CD8-positive, alpha-beta memory T cell (primary cell): Measurements from ENCODE around the gene AMPD2. TPM values are rescaled to one million over a fixed set of nuclear protein-coding genes. Genes with fewer than 3 reads are reported as not detected.

Source experiments
- CTCF ChIA-PET: fragments of 350-600 bp; sonication (Branson Sonifier 250); formaldehyde crosslinking; loops from one replicate; lab custom pipeline; 2021; ENCODE audit warnings: antibody characterized with exemption; lab: Charles Lee
- POLR2A ChIA-PET: fragments of 350-600 bp; sonication (Branson Sonifier 250); formaldehyde crosslinking; loops from one replicate; lab custom pipeline; 2021; ENCODE audit warnings: antibody characterized with exemption; lab: Charles Lee
- DNase-seq, 5 donors: peaks; one replicate each; pipeline versions ENCODE4 v3.0.0 to v3.0.0-alpha.2; 2020 to 2022; ENCODE audit warnings: mixed read lengths in 1 of 5
- H3K27ac ChIP-seq: one replicate; pipeline ENCODE4 v1.7.0; 2013; ENCODE audit warnings: low read depth, mild to moderate bottlenecking, low read length, moderate library complexity
- H3K27me3 ChIP-seq: 2 replicates; pipeline ENCODE4 v1.7.0; 2013; ENCODE audit warnings: low read length, mild to moderate bottlenecking; ENCODE audit not compliant: insufficient read depth, poor library complexity, severe bottlenecking
- H3K36me3 ChIP-seq: 2 replicates; pipeline ENCODE4 v1.7.0; 2013; ENCODE audit warnings: mild to moderate bottlenecking, low read length, moderate library complexity; ENCODE audit not compliant: insufficient read depth
- H3K4me1 ChIP-seq: 2 replicates; pipeline ENCODE4 v1.7.0; 2013; ENCODE audit warnings: mild to moderate bottlenecking, low read length, moderate library complexity; ENCODE audit not compliant: insufficient read depth
- H3K4me3 ChIP-seq: 2 replicates; pipeline ENCODE4 v1.7.0; 2013; ENCODE audit warnings: mild to moderate bottlenecking, low read length
- H3K9me3 ChIP-seq: 2 replicates; pipeline ENCODE4 v1.7.0; 2013; ENCODE audit warnings: mild to moderate bottlenecking, low read length
- H3K27ac Mint-ChIP-seq, 8 donors: one replicate each; pipeline ENCODE4 v1.8.0; 2020 to 2021; ENCODE audit warnings: mixed read lengths in 8 of 8, mild to moderate bottlenecking in 6 of 8, inconsistent platforms in 3 of 8, moderate library complexity in 3 of 8
- H3K27me3 Mint-ChIP-seq, 2 donors: one replicate each; pipeline ENCODE4 v1.8.0; 2020 to 2021; ENCODE audit warnings: mixed read lengths in 2 of 2, mild to moderate bottlenecking in 1 of 2, moderate library complexity in 1 of 2
- H3K36me3 Mint-ChIP-seq, 3 donors: one replicate each; pipeline ENCODE4 v1.8.0; 2020 to 2021; ENCODE audit warnings: mixed read lengths in 3 of 3, inconsistent platforms in 1 of 3, mild to moderate bottlenecking in 1 of 3
- H3K4me1 Mint-ChIP-seq, 3 donors: one replicate each; pipeline ENCODE4 v1.8.0; 2020 to 2021; ENCODE audit warnings: mixed read lengths in 3 of 3, inconsistent platforms in 1 of 3, mild to moderate bottlenecking in 1 of 3
- H3K4me3 Mint-ChIP-seq, 7 donors: one replicate each; pipeline ENCODE4 v1.8.0; 2020 to 2021; ENCODE audit warnings: mixed read lengths in 7 of 7, mild to moderate bottlenecking in 6 of 7, moderate library complexity in 4 of 7, inconsistent platforms in 2 of 7
- H3K9me3 Mint-ChIP-seq, 5 donors: one replicate each; pipeline ENCODE4 v1.8.0; 2020 to 2022; ENCODE audit warnings: mixed read lengths in 5 of 5, mild to moderate bottlenecking in 3 of 5, moderate library complexity in 2 of 5, inconsistent platforms in 1 of 5
- polyA plus RNA-seq: library from polyadenylated mRNA; unstranded; fragments of 300-500 nt; fragmentation: Illumina TruSeq; gene quantifications from one replicate; pipeline ENCODE4 v1.2.3, GENCODE V29; 2021
- total RNA-seq, 2 experiments: library from RNA; stranded (reverse); gene quantifications; one replicate each; pipeline ENCODE4 v1.2.3, GENCODE V29; 2021

The AMPD2 gene
- total and polyA plus RNA-seq, 3 experiments from 2014 or later, result 36.0 to 91.1 (median 69.1) TPM

- POLR2A ChIA-PET, result no interaction called here
- Histone ChIP-seq H3K27me3 (no peaks in the 10 kb centered on the region), H3K27ac (no peak overlapping the region), H3K9me3 (no peaks in the 10 kb centered on the region), H3K36me3 (peaks cover 37% of the 10 kb centered on the region), H3K4me3 (no peak overlapping the region), H3K4me1 (no peaks in the 10 kb centered on the region)
- Mint-ChIP-seq H3K27ac (peak overlapping the region in 1 of 8 donors; percentile 32), H3K36me3 (peaks cover 12 to 84% (median 34%) of the 10 kb centered on the region in 3 donors), H3K27me3 (no peaks in the 10 kb centered on the region), H3K4me1 (peaks cover 0 to 8% (median 0%) of the 10 kb centered on the region in 3 donors), H3K4me3 (no peak overlapping the region), H3K9me3 (no peaks in the 10 kb centered on the region)
- CTCF ChIA-PET, result no interaction called here
- DNase-seq, result no peak
Measured at GRCh38 chr1:109586055-109586454, 33.6 kb upstream of the AMPD2 start.

GRCh38 chr1:109589177-109589576, 30.5 kb upstream of the AMPD2 start:
- Mint-ChIP-seq H3K27me3 (no peaks in the 10 kb centered on the region), H3K9me3 (no peaks in the 10 kb centered on the region), H3K4me1 (peaks cover 0 to 8% (median 0%) of the 10 kb centered on the region in 3 donors), H3K4me3 (no peak overlapping the region), H3K36me3 (peaks cover 12 to 91% (median 36%) of the 10 kb centered on the region in 3 donors), H3K27ac (peak overlapping the region in 3 of 8 donors; percentile 15 to 77 (median 24))
- no peaks in the 10 kb centered on the region for H3K9me3 ChIP-seq
- H3K4me3 ChIP-seq, result no peak overlapping the region
- ChIA-PET CTCF (no interaction called here), POLR2A (no interaction called here)
- H3K36me3 ChIP-seq, result peaks cover 51% of the 10 kb centered on the region
- no peak for DNase-seq
- no peaks in the 10 kb centered on the region for H3K4me1 ChIP-seq
- H3K27ac ChIP-seq, result no peak overlapping the region
- H3K27me3 ChIP-seq, result no peaks in the 10 kb centered on the region

GRCh38 chr1:109589679-109590078, 30.0 kb upstream of the AMPD2 start:
- no peaks in the 10 kb centered on the region for H3K27me3 ChIP-seq
- H3K27me3 Mint-ChIP-seq, result no peaks in the 10 kb centered on the region
- peak overlapping the region in 2 of 8 donors; percentile 56 to 77 for H3K27ac Mint-ChIP-seq
- H3K9me3 ChIP-seq, result no peaks in the 10 kb centered on the region
- no peak overlapping the region for H3K4me3 Mint-ChIP-seq
- H3K36me3 ChIP-seq, result peaks cover 51% of the 10 kb centered on the region
- H3K9me3 Mint-ChIP-seq, result no peaks in the 10 kb centered on the region
- no peak overlapping the region for H3K27ac ChIP-seq
- no peaks in the 10 kb centered on the region for H3K4me1 ChIP-seq
- CTCF ChIA-PET, result interaction anchor here (0.9 kb wide), 1 partner anchor 12 kb away, joined by 4 read pairs; no protein-coding TSS in a partner anchor
- no peak for DNase-seq
- H3K36me3 Mint-ChIP-seq, result peaks cover 12 to 89% (median 33%) of the 10 kb centered on the region in 3 donors
- peaks cover 0 to 5% (median 0%) of the 10 kb centered on the region in 3 donors for H3K4me1 Mint-ChIP-seq
- POLR2A ChIA-PET, result no interaction called here
- H3K4me3 ChIP-seq, result no peak overlapping the region

- Mint-ChIP-seq H3K4me1 (no peaks in the 10 kb centered on the region), H3K4me3 (no peak overlapping the region), H3K27ac (peak overlapping the region in 1 of 8 donors; percentile 30), H3K36me3 (peaks cover 0 to 83% (median 23%) of the 10 kb centered on the region in 3 donors), H3K27me3 (no peaks in the 10 kb centered on the region), H3K9me3 (no peaks in the 10 kb centered on the region)
- H3K9me3 ChIP-seq, result no peaks in the 10 kb centered on the region
- no peak overlapping the region for H3K4me3 ChIP-seq
- ChIA-PET POLR2A (no interaction called here), CTCF (no interaction called here)
- peaks cover 31% of the 10 kb centered on the region for H3K36me3 ChIP-seq
- H3K4me1 ChIP-seq, result no peaks in the 10 kb centered on the region
- DNase-seq, result no peak
- H3K27ac ChIP-seq, result no peak overlapping the region
- no peaks in the 10 kb centered on the region for H3K27me3 ChIP-seq
Measured at GRCh38 chr1:109592916-109593315, 26.7 kb upstream of the AMPD2 start.

GRCh38 chr1:109595531-109595930, 24.1 kb upstream of the AMPD2 start:
- Mint-ChIP-seq H3K27ac (no peak overlapping the region), H3K4me1 (no peaks in the 10 kb centered on the region), H3K4me3 (no peak overlapping the region), H3K36me3 (peaks cover 0 to 64% (median 12%) of the 10 kb centered on the region in 3 donors), H3K27me3 (no peaks in the 10 kb centered on the region), H3K9me3 (no peaks in the 10 kb centered on the region)
- CTCF ChIA-PET, result interaction anchor here (1.4 kb wide), 1 partner anchor 389 kb away, joined by 3 read pairs; the partner anchor contains the start of gene AHCYL1
- no peaks in the 10 kb centered on the region for H3K9me3 ChIP-seq
- H3K4me3 ChIP-seq, result no peak overlapping the region
- no peaks in the 10 kb centered on the region for H3K4me1 ChIP-seq
- H3K36me3 ChIP-seq, result peaks cover 22% of the 10 kb centered on the region
- DNase-seq, result no peak
- POLR2A ChIA-PET, result interaction anchor here (0.6 kb wide), 1 partner anchor 26 kb away, joined by 3 read pairs; no protein-coding TSS in a partner anchor
- H3K27ac ChIP-seq, result no peak overlapping the region
- H3K27me3 ChIP-seq, result no peaks in the 10 kb centered on the region

- POLR2A ChIA-PET, result interaction anchor here (1.4 kb wide), 1 partner anchor 49 kb away, joined by 3 read pairs; no protein-coding TSS in a partner anchor
- H3K27ac ChIP-seq, result no peak overlapping the region
- no peak overlapping the region for H3K4me3 ChIP-seq
- Mint-ChIP-seq H3K36me3 (peaks cover 0 to 40% (median 7%) of the 10 kb centered on the region in 3 donors), H3K27me3 (no peaks in the 10 kb centered on the region), H3K9me3 (no peaks in the 10 kb centered on the region), H3K4me3 (no peak overlapping the region), H3K4me1 (peaks cover 3 to 7% (median 4%) of the 10 kb centered on the region in 3 donors), H3K27ac (no peak overlapping the region)
- CTCF ChIA-PET, result interaction anchor here (1.6 kb wide), 1 partner anchor 42 kb away, joined by 5 read pairs; no protein-coding TSS in a partner anchor
- DNase-seq, result no peak
- no peaks in the 10 kb centered on the region for H3K9me3 ChIP-seq
- no peaks in the 10 kb centered on the region for H3K27me3 ChIP-seq
- peaks cover 9% of the 10 kb centered on the region for H3K36me3 ChIP-seq
- peaks cover 3% of the 10 kb centered on the region for H3K4me1 ChIP-seq
Measured at GRCh38 chr1:109598156-109598555, 21.5 kb upstream of the AMPD2 start.

GRCh38 chr1:109598655-109599054, 21.0 kb upstream of the AMPD2 start:
- Mint-ChIP-seq H3K27me3 (no peaks in the 10 kb centered on the region), H3K9me3 (no peaks in the 10 kb centered on the region), H3K36me3 (peaks cover 0 to 35% (median 4%) of the 10 kb centered on the region in 3 donors), H3K4me1 (peaks cover 3 to 12% (median 9%) of the 10 kb centered on the region in 3 donors), H3K4me3 (no peak overlapping the region), H3K27ac (peak overlapping the region in 1 of 8 donors; percentile 45)
- no peaks in the 10 kb centered on the region for H3K9me3 ChIP-seq
- CTCF ChIA-PET, result no interaction called here
- peaks cover 6% of the 10 kb centered on the region for H3K36me3 ChIP-seq
- no peaks in the 10 kb centered on the region for H3K27me3 ChIP-seq
- no peak overlapping the region for H3K4me3 ChIP-seq
- POLR2A ChIA-PET, result no interaction called here
- peaks cover 8% of the 10 kb centered on the region for H3K4me1 ChIP-seq
- DNase-seq, result no peak
- no peak overlapping the region for H3K27ac ChIP-seq

- Histone ChIP-seq H3K27me3 (no peaks in the 10 kb centered on the region), H3K27ac (no peak overlapping the region), H3K36me3 (no peaks in the 10 kb centered on the region), H3K9me3 (no peaks in the 10 kb centered on the region), H3K4me3 (no peak overlapping the region), H3K4me1 (peaks cover 11% of the 10 kb centered on the region)
- peaks cover 3 to 12% (median 10%) of the 10 kb centered on the region in 3 donors for H3K4me1 Mint-ChIP-seq
- DNase-seq, result no peak
- H3K27ac Mint-ChIP-seq, result peak overlapping the region in 3 of 8 donors; percentile 14 to 77 (median 18)
- no peaks in the 10 kb centered on the region for H3K27me3 Mint-ChIP-seq
- H3K4me3 Mint-ChIP-seq, result no peak overlapping the region
- peaks cover 0 to 4% (median 0%) of the 10 kb centered on the region in 3 donors for H3K36me3 Mint-ChIP-seq
- POLR2A ChIA-PET, result no interaction called here
- no peaks in the 10 kb centered on the region for H3K9me3 Mint-ChIP-seq
- CTCF ChIA-PET, result interaction anchor here (2.2 kb wide), 1 partner anchor 37 kb away, joined by 6 read pairs; no protein-coding TSS in a partner anchor
Measured at GRCh38 chr1:109603229-109603628, 16.4 kb upstream of the AMPD2 start.
